Smooth muscle cell (in vitro differentiated cells): ENCODE measurements around the gene FAM114A1. TPM values are rescaled to one million over a fixed set of nuclear protein-coding genes. Genes with fewer than 3 reads are reported as not detected.
"Not testable (repeated sequence)": the region's sequence is repeated elsewhere in the genome, so short reads cannot be mapped to it uniquely, and the experiment has no call there.

ENCODE experiments used
- DNase-seq: peaks from one replicate; lab custom pipeline; 2025; ENCODE audit not compliant: unreplicated experiment; lab: John Stamatoyannopoulos, UW
- H2AFZ ChIP-seq: fragments of 200-600 bp; sonication (generic); 2 replicates; pipeline ENCODE4 v1.6.0; 2016; ENCODE audit warnings: antibody characterized with exemption, low read depth, mild to moderate bottlenecking
- H3F3A ChIP-seq: fragments of 200-600 bp; sonication (generic); 2 replicates; pipeline ENCODE4 v1.6.0; 2017; ENCODE audit warnings: antibody characterized with exemption, low read depth
- H3K27ac ChIP-seq: fragments of 200-600 bp; sonication (generic); 2 replicates; pipeline ENCODE4 v1.5.1; 2016; ENCODE audit warnings: low read depth, mild to moderate bottlenecking
- H3K27me3 ChIP-seq: fragments of 200-600 bp; sonication (generic); 2 replicates; pipeline ENCODE4 v1.6.1; 2016; ENCODE audit warnings: low read depth, mild to moderate bottlenecking
- H3K36me3 ChIP-seq: fragments of 200-600 bp; sonication (generic); 2 replicates; pipeline ENCODE4 v1.5.1; 2016; ENCODE audit warnings: low read depth
- H3K4me1 ChIP-seq: fragments of 200-600 bp; sonication (generic); 2 replicates; pipeline ENCODE4 v1.5.1; 2016; ENCODE audit warnings: low read depth
- H3K4me2 ChIP-seq: fragments of 200-600 bp; sonication (generic); 2 replicates; pipeline ENCODE4 v1.6.0; 2016; ENCODE audit warnings: mild to moderate bottlenecking
- H3K4me3 ChIP-seq: fragments of 200-600 bp; sonication (generic); 2 replicates; pipeline ENCODE4 v1.5.1; 2016; ENCODE audit warnings: mild to moderate bottlenecking
- H3K79me2 ChIP-seq: fragments of 200-600 bp; sonication (generic); 2 replicates; pipeline ENCODE4 v1.6.0; 2016; ENCODE audit warnings: low read depth, mild to moderate bottlenecking
- H3K9ac ChIP-seq: fragments of 200-600 bp; sonication (generic); 2 replicates; pipeline ENCODE4 v1.6.0; 2016; ENCODE audit warnings: low read depth
- H3K9me3 ChIP-seq: fragments of 200-600 bp; sonication (generic); replicated peaks from 2 replicates; pipeline ENCODE4 v1.5.1; 2016; ENCODE audit warnings: low read depth
- H4K20me1 ChIP-seq: fragments of 200-600 bp; sonication (generic); 2 replicates; pipeline ENCODE4 v1.6.0; 2016; ENCODE audit warnings: low read depth
- WGBS: methylation state at CpG from one replicate; pipeline ENCODE4 v1.1.7; 2016; ENCODE audit warnings: low lambda C conversion rate; 5-methylcytosine and 5-hydroxymethylcytosine counted together
- polyA plus RNA-seq: library from polyadenylated mRNA; unstranded; fragments of >200 nt; fragmentation: Nextera tagmentation; extraction: Ambion mirVana; gene quantifications from 2 replicates; pipeline ENCODE4 v1.2.1, GENCODE V29; 2016
- total RNA-seq: library from RNA; depleted of rRNA; stranded (reverse); fragments of >200 nt; gene quantifications from 2 replicates; pipeline ENCODE4 v1.2.3, GENCODE V29; 2014
- TF ChIP-seq, protein P1 (sequence below): fragments of 200-600 bp; sonication (generic); IDR thresholded peaks from 2 replicates; pipeline ENCODE4 v1.5.1; 2017; ENCODE audit warnings: borderline replicate concordance, mild to moderate bottlenecking, antibody characterized with exemption; ENCODE audit not compliant: insufficient read depth, poor library complexity, severe bottlenecking

FAM114A1 gene
- total and polyA plus RNA-seq, 2 experiments from 2014 or later = 213 to 226 TPM

DNA sequence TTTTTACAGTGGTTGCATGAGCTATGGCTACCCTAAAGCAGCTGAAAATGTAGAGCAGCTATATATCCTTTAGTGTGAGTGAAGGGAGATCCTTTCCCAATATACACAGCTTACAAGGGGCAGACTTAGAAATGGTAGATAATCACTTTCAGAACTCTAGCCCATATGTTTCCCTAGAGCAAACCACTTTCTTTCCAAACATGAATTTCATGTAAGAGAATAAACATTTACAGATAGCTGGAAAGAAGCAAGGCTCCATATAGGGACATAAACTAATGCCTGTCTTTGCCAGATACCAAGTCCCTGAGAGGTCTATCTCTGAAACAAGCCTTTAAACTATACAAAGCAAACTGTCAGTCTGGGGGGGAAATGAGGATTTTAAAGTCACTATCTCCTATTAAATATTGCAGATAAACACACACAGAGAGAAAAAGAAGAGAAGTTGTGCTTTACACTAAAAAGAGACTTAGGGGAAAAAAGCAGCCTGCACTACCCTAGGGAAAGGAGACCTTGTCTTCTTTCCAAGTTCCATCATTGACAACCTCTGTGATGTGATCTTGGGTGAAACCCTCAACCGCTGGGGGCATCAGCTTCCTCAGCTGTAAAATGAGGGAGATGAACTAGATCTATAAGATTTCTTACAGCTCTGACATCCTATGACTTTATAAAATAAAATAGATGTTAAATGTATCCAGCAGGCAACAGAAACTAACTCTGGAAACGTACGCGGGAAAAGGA lies 91.0 kb downstream of the FAM114A1 start:
- Histone ChIP-seq H4K20me1 (no peaks in the 10 kb centered on the region), H3K36me3 (no peaks in the 10 kb centered on the region), H3F3A (peaks cover 6% of the 10 kb centered on the region), H3K27me3 (no peaks in the 10 kb centered on the region), H3K27ac (peak overlapping the region; percentile 72), H2AFZ (peak overlapping the region; percentile 32), H3K9ac (no peak overlapping the region), H3K79me2 (no peaks in the 10 kb centered on the region), H3K9me3 (no peaks in the 10 kb centered on the region), H3K4me3 (no peak overlapping the region), H3K4me2 (peak overlapping the region; percentile 19), H3K4me1 (peaks cover 12% of the 10 kb centered on the region)
- 78% methylated on average over 4 of the region's 4 CpGs for WGBS
- TF ChIP-seq, protein P1, sequence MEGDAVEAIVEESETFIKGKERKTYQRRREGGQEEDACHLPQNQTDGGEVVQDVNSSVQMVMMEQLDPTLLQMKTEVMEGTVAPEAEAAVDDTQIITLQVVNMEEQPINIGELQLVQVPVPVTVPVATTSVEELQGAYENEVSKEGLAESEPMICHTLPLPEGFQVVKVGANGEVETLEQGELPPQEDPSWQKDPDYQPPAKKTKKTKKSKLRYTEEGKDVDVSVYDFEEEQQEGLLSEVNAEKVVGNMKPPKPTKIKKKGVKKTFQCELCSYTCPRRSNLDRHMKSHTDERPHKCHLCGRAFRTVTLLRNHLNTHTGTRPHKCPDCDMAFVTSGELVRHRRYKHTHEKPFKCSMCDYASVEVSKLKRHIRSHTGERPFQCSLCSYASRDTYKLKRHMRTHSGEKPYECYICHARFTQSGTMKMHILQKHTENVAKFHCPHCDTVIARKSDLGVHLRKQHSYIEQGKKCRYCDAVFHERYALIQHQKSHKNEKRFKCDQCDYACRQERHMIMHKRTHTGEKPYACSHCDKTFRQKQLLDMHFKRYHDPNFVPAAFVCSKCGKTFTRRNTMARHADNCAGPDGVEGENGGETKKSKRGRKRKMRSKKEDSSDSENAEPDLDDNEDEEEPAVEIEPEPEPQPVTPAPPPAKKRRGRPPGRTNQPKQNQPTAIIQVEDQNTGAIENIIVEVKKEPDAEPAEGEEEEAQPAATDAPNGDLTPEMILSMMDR = no peak
- no peak for DNase-seq

DNA sequence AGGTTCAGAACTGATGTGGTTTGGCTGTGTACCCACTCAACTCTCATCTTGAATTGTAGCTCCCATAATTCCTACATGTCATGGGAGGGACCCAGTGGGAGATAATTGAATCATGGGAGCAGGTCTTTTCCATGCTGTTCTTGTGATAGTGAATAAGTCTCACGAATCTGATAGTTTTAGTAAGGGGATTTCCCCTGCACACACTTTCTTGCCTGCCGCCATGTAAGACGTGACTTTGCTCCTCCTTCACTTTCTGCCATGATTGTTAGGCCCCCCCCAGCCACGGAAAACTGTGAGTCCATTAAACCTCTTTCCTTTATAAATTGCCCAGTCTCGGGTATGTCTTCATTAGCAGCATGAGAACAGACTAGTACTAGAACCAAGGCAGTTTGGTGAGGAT lies 91.6 kb downstream of the FAM114A1 start:
- not testable (repeated sequence) for H3K9ac ChIP-seq, H2AFZ ChIP-seq, DNase-seq, H4K20me1 ChIP-seq, H3K79me2 ChIP-seq, H3K4me3 ChIP-seq, H3K36me3 ChIP-seq, H3K27me3 ChIP-seq, H3F3A ChIP-seq, H3K9me3 ChIP-seq
- WGBS = 88% methylated on average over 5 of the region's 5 CpGs
- H3K27ac ChIP-seq = peak overlapping the region; percentile 72
- peaks cover 11% of the 10 kb centered on the region for H3K4me1 ChIP-seq
- peak overlapping the region; percentile 19 for H3K4me2 ChIP-seq

DNA sequence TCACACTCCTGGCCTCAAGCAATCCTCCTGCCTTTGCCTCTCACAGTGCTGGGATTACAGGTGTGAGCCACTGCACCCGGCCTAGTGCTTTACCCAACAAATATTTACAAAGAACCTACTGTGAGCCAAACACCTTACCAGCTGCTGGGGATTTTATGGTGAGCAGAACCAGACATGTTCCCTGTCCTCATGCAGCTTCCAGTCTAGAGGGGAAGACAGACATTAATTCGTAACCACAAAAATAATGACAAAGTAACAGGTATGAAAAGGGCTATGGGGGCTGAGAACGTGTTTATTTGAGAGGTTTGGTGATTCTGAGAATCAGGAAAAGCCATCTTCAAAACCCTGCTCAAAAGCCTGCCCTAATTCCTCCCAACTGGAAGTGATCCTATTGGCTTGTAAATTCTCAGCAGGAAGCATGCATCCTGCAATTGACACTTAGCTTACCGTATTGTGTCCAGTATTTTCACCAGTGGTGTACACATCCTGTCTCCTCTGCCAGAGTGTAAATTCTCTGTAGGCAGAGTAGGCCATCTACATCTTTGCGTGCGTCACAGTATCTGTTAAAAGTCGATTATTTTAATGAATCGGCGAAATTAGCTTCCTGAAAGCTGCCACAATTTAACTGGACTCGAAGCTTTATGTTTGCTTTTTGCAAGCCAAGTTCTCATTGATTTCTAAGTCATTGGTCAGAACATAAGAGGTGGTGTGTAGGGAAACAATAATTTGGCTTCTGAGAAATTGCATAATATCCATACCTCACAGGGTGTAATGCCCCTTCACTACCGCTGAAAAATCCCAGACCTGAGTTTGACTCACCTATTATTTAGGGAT lies 97.6 kb downstream of the FAM114A1 start:
- H3K4me3 ChIP-seq = no peak overlapping the region
- no peaks in the 10 kb centered on the region for H3K27me3 ChIP-seq
- H3K9me3 ChIP-seq = no peaks in the 10 kb centered on the region
- TF ChIP-seq, protein P1 = no peak
- no peaks in the 10 kb centered on the region for H3K4me1 ChIP-seq
- no peak overlapping the region for H3K27ac ChIP-seq
- H3K9ac ChIP-seq = no peak overlapping the region
- no peak overlapping the region for H2AFZ ChIP-seq
- H3K79me2 ChIP-seq = no peaks in the 10 kb centered on the region
- H3K4me2 ChIP-seq = no peak overlapping the region
- H3K36me3 ChIP-seq = no peaks in the 10 kb centered on the region
- H3F3A ChIP-seq = peaks cover 4% of the 10 kb centered on the region
- WGBS = 85% methylated on average over 11 of the region's 11 CpGs
- H4K20me1 ChIP-seq = no peaks in the 10 kb centered on the region
- DNase-seq = no peak

DNA sequence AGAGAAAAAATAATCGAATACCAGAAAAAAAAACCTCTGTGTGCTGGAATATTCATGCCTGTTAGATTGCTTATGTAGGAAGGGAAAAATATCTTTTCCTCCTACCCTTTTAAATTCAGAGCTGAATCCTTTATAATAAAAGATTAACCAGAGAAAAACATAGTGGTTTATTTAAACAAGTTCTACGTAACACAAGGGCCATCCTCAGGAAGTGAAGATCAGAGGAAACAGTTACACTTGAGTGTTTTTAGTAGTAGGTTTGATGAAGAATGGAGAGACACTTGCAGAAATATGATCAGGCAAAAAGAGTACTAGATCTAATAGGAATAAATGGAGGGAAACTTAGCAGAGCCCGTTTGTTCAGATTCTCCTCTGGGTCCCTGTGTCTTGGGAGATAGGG lies 98.3 kb downstream of the FAM114A1 start:
- Histone ChIP-seq H3K4me1 (no peaks in the 10 kb centered on the region), H3K4me2 (no peak overlapping the region), H4K20me1 (no peaks in the 10 kb centered on the region), H3K27ac (peak overlapping the region; percentile 98), H3K9me3 (no peaks in the 10 kb centered on the region), H3F3A (peaks cover 4% of the 10 kb centered on the region), H3K79me2 (no peaks in the 10 kb centered on the region), H3K9ac (peak overlapping the region; percentile 84), H2AFZ (peak overlapping the region; percentile 6), H3K36me3 (no peaks in the 10 kb centered on the region), H3K27me3 (no peaks in the 10 kb centered on the region), H3K4me3 (no peak overlapping the region)
- TF ChIP-seq, protein P1 = no peak
- WGBS = 78% methylated on average over 3 of the region's 3 CpGs
- no peak for DNase-seq
